Loucy (cell line): ENCODE results near the gene CCDC93.

ENCODE experiments used
- H2AFZ ChIP-seq: fragments of 200-600 bp; sonication (generic); 2 replicates; pipeline ENCODE4 v1.6.0; 2016; ENCODE audit warnings: antibody characterized with exemption, mild to moderate bottlenecking, low read length, moderate library complexity
- H3F3A ChIP-seq: fragments of 200-600 bp; 2 replicates; pipeline ENCODE4 v1.6.0; 2016; ENCODE audit warnings: antibody characterized with exemption, low read depth, mild to moderate bottlenecking
- H3K27me3 ChIP-seq: fragments of 200-600 bp; sonication (generic); 2 replicates; pipeline ENCODE4 v1.6.1; 2014; ENCODE audit warnings: low read length, mild to moderate bottlenecking; ENCODE audit not compliant: insufficient read depth, poor library complexity, severe bottlenecking
- H3K36me3 ChIP-seq: fragments of 200-600 bp; sonication (generic); 2 replicates; pipeline ENCODE4 v1.6.1; 2016; ENCODE audit warnings: low read length; ENCODE audit not compliant: insufficient read depth
- H3K4me1 ChIP-seq: fragments of 200-600 bp; sonication (generic); 2 replicates; pipeline ENCODE4 v1.5.1; 2014; ENCODE audit warnings: low read length, mild to moderate bottlenecking; ENCODE audit not compliant: insufficient read depth, poor library complexity, severe bottlenecking
- H3K4me2 ChIP-seq: fragments of 200-600 bp; sonication (generic); 2 replicates; pipeline ENCODE4 v1.6.0; 2014; ENCODE audit warnings: antibody characterized with exemption, low read length, low read depth, mild to moderate bottlenecking; ENCODE audit not compliant: poor library complexity, severe bottlenecking
- H3K4me3 ChIP-seq: fragments of 200-600 bp; sonication (generic); 2 replicates; pipeline ENCODE4 v1.5.1; 2014; ENCODE audit warnings: low read length, mild to moderate bottlenecking, mixed read lengths; ENCODE audit not compliant: poor library complexity, severe bottlenecking
- H3K79me2 ChIP-seq: fragments of 200-600 bp; sonication (generic); 2 replicates; pipeline ENCODE4 v1.6.1; 2014; ENCODE audit warnings: low read length; ENCODE audit not compliant: insufficient read depth
- H3K9ac ChIP-seq: fragments of 200-600 bp; sonication (generic); 2 replicates; pipeline ENCODE4 v1.6.0; 2014; ENCODE audit warnings: mild to moderate bottlenecking, low read depth, low read length, moderate library complexity; ENCODE audit not compliant: poor library complexity, severe bottlenecking
- H3K9me2 ChIP-seq: fragments of 200-600 bp; sonication (generic); replicated peaks from 2 replicates; pipeline ENCODE4 v1.6.1; 2016; ENCODE audit warnings: low read depth, low read length, mixed read lengths
- H3K9me3 ChIP-seq: fragments of 200-600 bp; sonication (generic); 2 replicates; pipeline ENCODE4 v1.6.1; 2014; ENCODE audit warnings: mild to moderate bottlenecking, antibody characterized with exemption, low read length, low read depth; ENCODE audit not compliant: insufficient read depth
- H4K20me1 ChIP-seq: fragments of 200-600 bp; sonication (generic); 2 replicates; pipeline ENCODE4 v1.6.0; 2014; ENCODE audit warnings: antibody characterized with exemption, low read length, mild to moderate bottlenecking; ENCODE audit not compliant: insufficient read depth, poor library complexity, severe bottlenecking
- EZH2phosphoT487 ChIP-seq: fragments of 200-600 bp; IDR thresholded peaks from 2 replicates; pipeline ENCODE4 v1.6.1; 2018; ENCODE audit warnings: antibody characterized with exemption, mild to moderate bottlenecking, moderate library complexity, borderline replicate concordance
- TF ChIP-seq, protein P1 (sequence below): fragments of 200-600 bp; sonication (generic); conservative IDR thresholded peaks from 2 replicates; pipeline ENCODE4 v1.5.1; 2014; ENCODE audit warnings: mild to moderate bottlenecking, antibody characterized with exemption, low read length

The CCDC93 gene

DNA sequence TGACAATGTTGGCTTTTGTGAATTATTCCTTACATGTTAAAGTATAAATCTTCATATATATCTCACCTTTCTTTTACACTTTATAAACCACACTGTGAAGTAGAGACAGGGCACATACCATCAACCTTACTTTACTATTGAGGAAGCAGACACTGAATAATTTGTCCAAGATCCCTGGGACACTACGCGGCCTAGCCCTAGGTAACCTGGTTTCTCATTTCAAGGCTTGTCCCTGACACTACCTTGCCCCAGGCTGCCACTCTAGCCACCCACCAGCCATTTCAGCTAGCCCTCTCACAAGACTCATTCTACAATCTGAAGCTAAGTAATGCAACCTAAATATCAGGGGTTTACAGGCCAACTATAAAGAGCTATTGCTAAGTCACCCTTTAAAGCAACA is 26.7 kb downstream of the CCDC93 start:
- Histone ChIP-seq H3K9me3 (no peaks in the 10 kb centered on the region), H3K4me1 (no peaks in the 10 kb centered on the region), H3K4me2 (no peak overlapping the region), H3K36me3 (peaks cover 70% of the 10 kb centered on the region), H4K20me1 (no peaks in the 10 kb centered on the region), H2AFZ (no peak overlapping the region), H3K4me3 (no peak overlapping the region), H3F3A (no peaks in the 10 kb centered on the region), H3K27me3 (no peaks in the 10 kb centered on the region), H3K79me2 (peaks cover 3% of the 10 kb centered on the region), H3K9me2 (no peaks in the 10 kb centered on the region), H3K9ac (no peak overlapping the region)
- TF ChIP-seq, protein P1, sequence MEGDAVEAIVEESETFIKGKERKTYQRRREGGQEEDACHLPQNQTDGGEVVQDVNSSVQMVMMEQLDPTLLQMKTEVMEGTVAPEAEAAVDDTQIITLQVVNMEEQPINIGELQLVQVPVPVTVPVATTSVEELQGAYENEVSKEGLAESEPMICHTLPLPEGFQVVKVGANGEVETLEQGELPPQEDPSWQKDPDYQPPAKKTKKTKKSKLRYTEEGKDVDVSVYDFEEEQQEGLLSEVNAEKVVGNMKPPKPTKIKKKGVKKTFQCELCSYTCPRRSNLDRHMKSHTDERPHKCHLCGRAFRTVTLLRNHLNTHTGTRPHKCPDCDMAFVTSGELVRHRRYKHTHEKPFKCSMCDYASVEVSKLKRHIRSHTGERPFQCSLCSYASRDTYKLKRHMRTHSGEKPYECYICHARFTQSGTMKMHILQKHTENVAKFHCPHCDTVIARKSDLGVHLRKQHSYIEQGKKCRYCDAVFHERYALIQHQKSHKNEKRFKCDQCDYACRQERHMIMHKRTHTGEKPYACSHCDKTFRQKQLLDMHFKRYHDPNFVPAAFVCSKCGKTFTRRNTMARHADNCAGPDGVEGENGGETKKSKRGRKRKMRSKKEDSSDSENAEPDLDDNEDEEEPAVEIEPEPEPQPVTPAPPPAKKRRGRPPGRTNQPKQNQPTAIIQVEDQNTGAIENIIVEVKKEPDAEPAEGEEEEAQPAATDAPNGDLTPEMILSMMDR = no peak
- TF ChIP-seq EZH2phosphoT487 = no peak

DNA sequence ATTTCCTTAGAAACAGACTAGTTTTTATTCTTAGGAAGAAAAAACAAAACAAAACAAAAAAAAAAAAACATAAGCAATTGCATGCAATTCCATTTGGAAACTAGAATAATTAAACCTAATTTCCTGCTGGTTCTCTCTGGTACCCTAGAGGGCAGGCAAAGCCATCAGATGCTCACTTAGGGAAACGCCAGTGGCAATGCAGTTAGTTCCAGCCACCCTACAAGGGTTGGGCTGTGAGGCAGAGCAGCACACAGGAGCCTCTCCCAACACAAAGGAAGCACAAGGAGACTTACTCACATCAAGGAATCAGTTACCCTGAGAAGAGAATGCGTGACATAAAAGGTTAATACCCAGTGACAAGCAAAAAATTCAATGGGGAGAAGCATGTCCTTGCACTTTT is 28.8 kb downstream of the CCDC93 start:
- peaks cover 73% of the 10 kb centered on the region for H3K36me3 ChIP-seq
- TF ChIP-seq, protein P1 = no peak
- no peak for TF ChIP-seq EZH2phosphoT487
- H3K4me3 ChIP-seq = no peak overlapping the region
- H2AFZ ChIP-seq = no peak overlapping the region
- peaks cover 3% of the 10 kb centered on the region for H3K79me2 ChIP-seq
- no peaks in the 10 kb centered on the region for H3K27me3 ChIP-seq
- no peak overlapping the region for H3K9ac ChIP-seq
- no peaks in the 10 kb centered on the region for H3K4me1 ChIP-seq
- no peaks in the 10 kb centered on the region for H4K20me1 ChIP-seq
- no peaks in the 10 kb centered on the region for H3K9me3 ChIP-seq
- no peaks in the 10 kb centered on the region for H3F3A ChIP-seq
- H3K4me2 ChIP-seq = no peak overlapping the region
- H3K9me2 ChIP-seq = no peaks in the 10 kb centered on the region

GRCh38 chr2:117984208-117984607 is 29.7 kb downstream of the CCDC93 start:
- no peaks in the 10 kb centered on the region for H3K9me2 ChIP-seq
- no peaks in the 10 kb centered on the region for H3K27me3 ChIP-seq
- H3K9me3 ChIP-seq = no peaks in the 10 kb centered on the region
- no peaks in the 10 kb centered on the region for H3F3A ChIP-seq
- H3K4me3 ChIP-seq = no peak overlapping the region
- H3K4me1 ChIP-seq = no peaks in the 10 kb centered on the region
- peaks cover 71% of the 10 kb centered on the region for H3K36me3 ChIP-seq
- no peak overlapping the region for H2AFZ ChIP-seq
- no peaks in the 10 kb centered on the region for H4K20me1 ChIP-seq
- peaks cover 4% of the 10 kb centered on the region; the same call in 1 of the 2 replicates for H3K79me2 ChIP-seq
- H3K9ac ChIP-seq = no peak overlapping the region
- no peak for TF ChIP-seq EZH2phosphoT487
- TF ChIP-seq, protein P1 = no peak
- H3K4me2 ChIP-seq = no peak overlapping the region
